Aorta (tissue), 5 donors: ENCODE measurements around the gene PEMT. TPM values are rescaled to one million over a fixed set of nuclear protein-coding genes. Genes with fewer than 3 reads are reported as not detected.
"Not testable (repeated sequence)": the region's sequence is repeated elsewhere in the genome, so short reads cannot be mapped to it uniquely, and the experiment has no call there.

ENCODE experiments used
- ATAC-seq: fragments of 200-7000 bp; cut with Tn5 transposase; one replicate; pipeline ENCODE4 v1.9.1; 2022; ENCODE audit warnings: moderate library complexity; ENCODE audit not compliant: low FRiP score
- DNase-seq, 2 donors: peaks; one replicate each; pipeline ENCODE4 v3.0.0-alpha.2; 2020
- H3K27ac ChIP-seq, 2 donors: one replicate each; pipeline ENCODE4 v1.5.1; 2013; ENCODE audit warnings: low read length in 2 of 2, mild to moderate bottlenecking in 2 of 2, moderate library complexity in 2 of 2, control low read depth in 1 of 2, inconsistent platforms in 1 of 2, low read depth in 1 of 2
- H3K27me3 ChIP-seq, 2 donors: one replicate each; pipeline ENCODE4 v1.6.1; 2013; ENCODE audit warnings: control low read depth in 1 of 2, low read length in 1 of 2, mild to moderate bottlenecking in 1 of 2, moderate library complexity in 1 of 2; ENCODE audit not compliant: insufficient read depth in 2 of 2, control insufficient read depth in 1 of 2
- H3K36me3 ChIP-seq, 2 donors: one replicate each; pipeline ENCODE4 v1.6.1; 2013; ENCODE audit warnings: control low read depth in 1 of 2, low read length in 1 of 2, mild to moderate bottlenecking in 1 of 2; ENCODE audit not compliant: insufficient read depth in 2 of 2, control insufficient read depth in 1 of 2
- H3K4me1 ChIP-seq, 2 donors: one replicate each; pipeline ENCODE4 v1.6.1; 2013; ENCODE audit warnings: low read length in 2 of 2, control low read depth in 1 of 2, mild to moderate bottlenecking in 1 of 2, moderate library complexity in 1 of 2; ENCODE audit not compliant: insufficient read depth in 2 of 2, control insufficient read depth in 1 of 2
- H3K4me3 ChIP-seq, 2 donors: one replicate each; pipeline ENCODE4 v1.5.1; 2013; ENCODE audit warnings: low read length in 2 of 2, control low read depth in 1 of 2, mild to moderate bottlenecking in 1 of 2
- H3K9me3 ChIP-seq: one replicate; pipeline ENCODE4 v1.6.1; 2013; ENCODE audit warnings: mild to moderate bottlenecking, low read length; ENCODE audit not compliant: control insufficient read depth
- WGBS, 2 donors: extraction: QIAGEN DNeasy Blood & Tissue Kit; methylation state at CpG; one replicate each; pipeline ENCODE4 v1.1.7; 2013; 5-methylcytosine and 5-hydroxymethylcytosine counted together
- intact Hi-C, 2 donors: fragments of 100-400 bp; cut with DNase I; formaldehyde crosslinking; loops; one replicate each; pipeline versions ENCODE4 v1.14.2 to v1.15.0; 2022
- polyA plus RNA-seq, 2 donors: library from polyadenylated mRNA; stranded (reverse); fragments of 200-250 nt; gene quantifications; one replicate each; pipeline ENCODE4 v1.2.3, GENCODE V29; 2013
- total RNA-seq, 2 donors: library from RNA; stranded (reverse); fragmentation: NEBNext Ultra II Directional; extraction: Animal tissue kit (Norgen Biotek cat#: 25700); gene quantifications; one replicate each; pipeline ENCODE4 v1.2.1, GENCODE V29; 2021
- donor health status: healthy with polysubstance abuse.
- donor health status: Bipolar disorder and iron deficiency.
- donor health status: DM: no; HTN: no; CAD: no.
- donor health status: DM: no; HTN: no; CAD: no.
- donor health status: DM: yes; HTN: yes; CAD: no.

The PEMT gene
- total and polyA plus RNA-seq, 4 donors, result 4.5 to 23.8 (median 16.5) TPM

- Histone ChIP-seq H3K36me3 (no peaks in the 10 kb centered on the region), H3K9me3 (no peaks in the 10 kb centered on the region), H3K27me3 (no peaks in the 10 kb centered on the region), H3K4me1 (no peaks in the 10 kb centered on the region), H3K4me3 (no peak overlapping the region), H3K27ac (no peak overlapping the region)
- ATAC-seq, result no peak
- intact Hi-C loops, result no loop called here
- no peak for DNase-seq
- 44 to 46% methylated on average over 8 of the region's 8 CpGs for WGBS, 2 donors
Observed at GRCh38 chr17:17472333-17472920, 119.1 kb downstream of the PEMT start.

GRCh38 chr17:17469996-17470395, 121.5 kb downstream of the PEMT start:
- ATAC-seq, result no peak
- DNase-seq, result no peak
- no peak overlapping the region for H3K4me3 ChIP-seq
- H3K27me3 ChIP-seq, result no peaks in the 10 kb centered on the region
- H3K4me1 ChIP-seq, result no peaks in the 10 kb centered on the region
- intact Hi-C loops, result no loop called here
- WGBS, 2 donors, result 85 to 91% methylated on average over 3 of the region's 3 CpGs
- H3K27ac ChIP-seq, result no peak overlapping the region
- H3K9me3 ChIP-seq, result no peaks in the 10 kb centered on the region
- H3K36me3 ChIP-seq, result no peaks in the 10 kb centered on the region

GRCh38 chr17:17469358-17469757, 122.2 kb downstream of the PEMT start:
- Histone ChIP-seq H3K4me3 (no peak overlapping the region), H3K27me3 (no peaks in the 10 kb centered on the region), H3K27ac (no peak overlapping the region), H3K36me3 (no peaks in the 10 kb centered on the region), H3K9me3 (no peaks in the 10 kb centered on the region), H3K4me1 (no peaks in the 10 kb centered on the region)
- 92 to 93% methylated on average over 4 of the region's 4 CpGs for WGBS, 2 donors
- intact Hi-C loops, result no loop called here
- no peak for ATAC-seq
- DNase-seq, result no peak

GRCh38 chr17:17468217-17469010, 123.1 kb downstream of the PEMT start:
- intact Hi-C loops, result no loop called here
- Histone ChIP-seq H3K4me1 (no peaks in the 10 kb centered on the region), H3K9me3 (no peaks in the 10 kb centered on the region), H3K27ac (no peak overlapping the region), H3K27me3 (no peaks in the 10 kb centered on the region), H3K4me3 (no peak overlapping the region), H3K36me3 (no peaks in the 10 kb centered on the region)
- ATAC-seq (no peak), DNase-seq (no peak)
- WGBS, 2 donors, result 62 to 63% methylated on average over 5 of the region's 5 CpGs

GRCh38 chr17:17467720-17468119, 123.8 kb downstream of the PEMT start:
- no peak for ATAC-seq
- no peaks in the 10 kb centered on the region for H3K27me3 ChIP-seq
- H3K27ac ChIP-seq, result no peak overlapping the region
- WGBS, 2 donors, result 52 to 57% methylated on average over 5 of the region's 5 CpGs
- intact Hi-C loops, result no loop called here
- H3K4me3 ChIP-seq, result no peak overlapping the region
- no peaks in the 10 kb centered on the region for H3K9me3 ChIP-seq
- H3K36me3 ChIP-seq, result no peaks in the 10 kb centered on the region
- no peaks in the 10 kb centered on the region for H3K4me1 ChIP-seq
- no peak for DNase-seq

- DNase-seq (no peak), ATAC-seq (no peak)
- no peaks in the 10 kb centered on the region for H3K27me3 ChIP-seq
- H3K4me1 ChIP-seq, result no peaks in the 10 kb centered on the region
- H3K9me3 ChIP-seq, result no peaks in the 10 kb centered on the region
- intact Hi-C loops, result no loop called here
- no peak overlapping the region for H3K4me3 ChIP-seq
- no peak overlapping the region for H3K27ac ChIP-seq
- 59 to 64% methylated on average over 5 of the region's 5 CpGs for WGBS, 2 donors
- no peaks in the 10 kb centered on the region for H3K36me3 ChIP-seq
Observed at GRCh38 chr17:17467016-17467415, 124.5 kb downstream of the PEMT start.

- Histone ChIP-seq H3K9me3 (no peaks in the 10 kb centered on the region), H3K27me3 (no peaks in the 10 kb centered on the region), H3K4me1 (no peaks in the 10 kb centered on the region), H3K27ac (no peak overlapping the region), H3K36me3 (no peaks in the 10 kb centered on the region), H3K4me3 (no peak overlapping the region)
- ATAC-seq (no peak), DNase-seq (no peak)
- 47 to 49% methylated on average over 5 of the region's 5 CpGs for WGBS, 2 donors
- intact Hi-C loops, result no loop called here
Observed at GRCh38 chr17:17466511-17466910, 125.0 kb downstream of the PEMT start.

- H3K4me3 ChIP-seq, ATAC-seq, H3K9me3 ChIP-seq, DNase-seq, intact Hi-C loops, H3K36me3 ChIP-seq, H3K4me1 ChIP-seq, H3K27ac ChIP-seq, H3K27me3 ChIP-seq: not testable (repeated sequence)
- 13 to 16% methylated on average over 1 of the region's 1 CpG for WGBS, 2 donors
Observed at GRCh38 chr17:17465878-17466277, 125.6 kb downstream of the PEMT start.

- no peaks in the 10 kb centered on the region for H3K9me3 ChIP-seq
- 80% methylated on average over 6 of the region's 6 CpGs for WGBS, 2 donors
- no peak for ATAC-seq
Observed at GRCh38 chr17:17463821-17464220, 127.7 kb downstream of the PEMT start.

More at GRCh38 chr17:17463821-17464220, 127.7 kb downstream of the PEMT start:
- Histone ChIP-seq H3K27me3 (no peaks in the 10 kb centered on the region), H3K27ac (no peak overlapping the region), H3K36me3 (no peaks in the 10 kb centered on the region), H3K4me1 (no peaks in the 10 kb centered on the region), H3K4me3 (no peak overlapping the region)
- intact Hi-C loops, result no loop called here
- no peak for DNase-seq
